Loucy (cell line): ENCODE results near the gene KAT6B.

Source experiments
- EZH2phosphoT487 ChIP-seq: fragments of 200-600 bp; IDR thresholded peaks from 2 replicates; pipeline ENCODE4 v1.6.1; 2018; ENCODE audit warnings: antibody characterized with exemption, mild to moderate bottlenecking, moderate library complexity, borderline replicate concordance
- TF ChIP-seq, protein P1 (sequence below): fragments of 200-600 bp; sonication (generic); conservative IDR thresholded peaks from 2 replicates; pipeline ENCODE4 v1.5.1; 2014; ENCODE audit warnings: mild to moderate bottlenecking, antibody characterized with exemption, low read length

DNA sequence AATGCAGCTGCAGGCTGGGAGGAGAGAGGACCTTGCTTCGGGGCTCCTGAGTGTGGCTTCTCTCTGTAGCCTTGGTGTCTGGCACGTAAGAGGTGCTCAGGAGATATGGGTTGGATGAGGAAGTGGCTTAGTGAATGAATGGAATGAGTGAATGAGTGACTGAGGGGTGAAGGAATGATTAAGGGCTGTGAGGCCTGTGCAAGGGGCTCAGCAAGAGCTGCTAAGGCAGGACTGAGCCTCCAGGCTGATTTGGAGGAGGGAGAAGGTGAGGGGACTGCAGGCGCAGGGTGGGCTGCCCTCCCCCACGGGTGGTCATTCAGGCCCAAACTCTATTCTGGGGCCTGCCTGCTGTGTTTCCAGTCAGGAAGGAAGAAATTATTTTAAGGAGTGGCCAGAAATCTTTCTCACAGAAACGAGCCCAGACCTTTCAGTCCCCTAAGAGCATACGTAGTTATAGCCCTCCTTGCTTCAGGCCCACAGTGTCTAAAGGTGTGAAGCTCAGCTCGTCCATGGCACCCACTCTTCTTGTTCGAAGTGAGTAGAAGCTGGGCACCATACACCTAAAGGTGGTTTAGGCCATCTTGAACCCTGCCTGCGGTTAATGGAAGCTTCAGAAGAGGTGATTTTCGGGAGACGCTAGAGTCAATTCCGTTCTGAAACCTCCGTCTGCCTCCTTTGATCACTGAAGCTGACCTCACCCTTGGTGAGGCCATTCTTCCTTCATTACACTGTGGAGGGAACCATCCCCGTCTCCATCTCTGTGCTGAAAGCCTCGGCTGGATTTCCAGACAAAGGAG lies 235.5 kb downstream of the KAT6B start:
- TF ChIP-seq, protein P1, sequence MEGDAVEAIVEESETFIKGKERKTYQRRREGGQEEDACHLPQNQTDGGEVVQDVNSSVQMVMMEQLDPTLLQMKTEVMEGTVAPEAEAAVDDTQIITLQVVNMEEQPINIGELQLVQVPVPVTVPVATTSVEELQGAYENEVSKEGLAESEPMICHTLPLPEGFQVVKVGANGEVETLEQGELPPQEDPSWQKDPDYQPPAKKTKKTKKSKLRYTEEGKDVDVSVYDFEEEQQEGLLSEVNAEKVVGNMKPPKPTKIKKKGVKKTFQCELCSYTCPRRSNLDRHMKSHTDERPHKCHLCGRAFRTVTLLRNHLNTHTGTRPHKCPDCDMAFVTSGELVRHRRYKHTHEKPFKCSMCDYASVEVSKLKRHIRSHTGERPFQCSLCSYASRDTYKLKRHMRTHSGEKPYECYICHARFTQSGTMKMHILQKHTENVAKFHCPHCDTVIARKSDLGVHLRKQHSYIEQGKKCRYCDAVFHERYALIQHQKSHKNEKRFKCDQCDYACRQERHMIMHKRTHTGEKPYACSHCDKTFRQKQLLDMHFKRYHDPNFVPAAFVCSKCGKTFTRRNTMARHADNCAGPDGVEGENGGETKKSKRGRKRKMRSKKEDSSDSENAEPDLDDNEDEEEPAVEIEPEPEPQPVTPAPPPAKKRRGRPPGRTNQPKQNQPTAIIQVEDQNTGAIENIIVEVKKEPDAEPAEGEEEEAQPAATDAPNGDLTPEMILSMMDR = no peak
- no peak for TF ChIP-seq EZH2phosphoT487
